ENCODE data around the gene MAGEC1. TPM values are rescaled to one million over a fixed set of nuclear protein-coding genes. Genes with fewer than 3 reads are reported as not detected.

The MAGEC1 gene
- total and polyA plus RNA-seq, 10 of the 15 experiments (the other 5 are each of a cell fraction or from before 2014, with no cell fraction given): 0.05 to 0.41 TPM; not detected in 8

DNA sequence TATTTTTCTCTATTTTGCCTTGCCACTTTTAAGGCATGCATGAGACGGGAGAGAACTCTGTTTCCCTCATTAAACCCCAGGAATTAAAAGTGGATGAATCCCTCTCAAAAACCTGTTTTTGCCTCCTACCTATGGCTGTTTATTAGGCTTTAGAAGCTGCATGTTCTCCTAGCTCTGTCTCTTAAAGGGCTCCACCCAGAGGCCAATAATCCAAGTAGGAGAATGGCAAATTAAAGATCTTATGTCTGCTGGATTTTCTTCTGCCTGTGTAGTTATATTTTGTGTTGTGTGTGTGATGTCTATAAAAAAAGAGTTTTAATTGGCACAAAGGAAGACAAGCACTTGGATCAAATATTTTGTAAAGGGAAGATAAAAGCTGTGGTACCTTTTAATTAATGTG, 32.4 kb downstream of the MAGEC1 start:
- Histone ChIP-seq H3K4me3 (no peak overlapping the region), H3K4me1 (ENCODE audit: control insufficient read depth, insufficient read depth, low read length) (no peaks in the 10 kb centered on the region), H2AFZ (ENCODE audit: control insufficient read depth, low read depth, low read length) (no peak overlapping the region), H3K9me3 (replicated peaks; ENCODE audit: control insufficient read depth, insufficient read depth, low read length) (no peaks in the 10 kb centered on the region), H3K9ac (ENCODE audit: control insufficient read depth, insufficient read depth, low read length) (no peak overlapping the region), H4K20me1 (ENCODE audit: control insufficient read depth, insufficient read depth) (no peaks in the 10 kb centered on the region), H3K27me3 (replicated peaks in 1 of 2; ENCODE audit: control insufficient read depth in 2 of 2, insufficient read depth in 2 of 2, low read length in 1 of 2) (no peaks in the 10 kb centered on the region), H3K79me2 (ENCODE audit: control insufficient read depth, insufficient read depth, low read length) (no peaks in the 10 kb centered on the region), H3K4me2 (ENCODE audit: control insufficient read depth, insufficient read depth) (no peak overlapping the region), H3K27ac (ENCODE audit: control insufficient read depth, insufficient read depth) (no peak overlapping the region), H3K36me3 (ENCODE audit: control insufficient read depth in 2 of 2, insufficient read depth in 2 of 2, low read length in 1 of 2) (no peaks in the 10 kb centered on the region)
- no TSS peak for BruUV-seq (replicated peaks)
- FAIRE-seq (no peak), DNase-seq (ENCODE audit: low read depth, low spot score) (no peak), ATAC-seq (no peak)
- RAD21 ChIA-PET (ENCODE audit: unreplicated experiment): no interaction called here
- POLR2A ChIA-PET: no interaction called here
- SMC1A ChIA-PET (ENCODE audit: uncharacterized antibody, unreplicated experiment): no interaction called here
- TF ChIP-seq CHD4 (IDR thresholded peaks at IDR 0.05): no peak
- no peak for TF ChIP-seq JUNB (IDR thresholded peaks at IDR 0.05)
- TF ChIP-seq E2F4 (IDR thresholded peaks at IDR 0.05; ENCODE audit: low read depth, low read length): no peak
- TF ChIP-seq KLF5 (IDR thresholded peaks at IDR 0.05; ENCODE audit: partially characterized antibody): no peak
- TF ChIP-seq ESRRA (IDR thresholded peaks at IDR 0.05; ENCODE audit: low read length): no peak
- no peak for TF ChIP-seq CBX3 (IDR thresholded peaks at IDR 0.05; ENCODE audit: borderline replicate concordance, low read depth)
- in situ Hi-C loops (cut with MboI): no loop called here
- intact Hi-C loops (cut with micrococcal nuclease; ENCODE audit: unreplicated experiment): no loop called here
- CTCF ChIA-PET: interaction anchor here (0.7 kb wide), 1 partner anchor 1169 kb away, joined by 3 read pairs; no protein-coding TSS in a partner anchor
- WGBS (ENCODE audit: insufficient coverage, insufficient replicate concordance, low lambda C conversion rate, missing lambda C conversion rate): 24% methylated on average over 1 of the region's 1 CpG

- no peak for FAIRE-seq
- CTCF ChIA-PET: no interaction called here
- no TSS peak for BruUV-seq (replicated peaks)
- no peak for TF ChIP-seq RFX5 (IDR thresholded peaks at IDR 0.05; ENCODE audit: low read depth, low read length)
- no peak for TF ChIP-seq SKIL (IDR thresholded peaks at IDR 0.05; ENCODE audit: low read depth, poor library complexity, severe bottlenecking)
- TF ChIP-seq NFYA (IDR thresholded peaks at IDR 0.05; ENCODE audit: borderline replicate concordance, low read depth, low read length): no peak
- no peak for TF ChIP-seq RUNX3 (IDR thresholded peaks at IDR 0.05; ENCODE audit: low read length)
- TF ChIP-seq, protein P1, sequence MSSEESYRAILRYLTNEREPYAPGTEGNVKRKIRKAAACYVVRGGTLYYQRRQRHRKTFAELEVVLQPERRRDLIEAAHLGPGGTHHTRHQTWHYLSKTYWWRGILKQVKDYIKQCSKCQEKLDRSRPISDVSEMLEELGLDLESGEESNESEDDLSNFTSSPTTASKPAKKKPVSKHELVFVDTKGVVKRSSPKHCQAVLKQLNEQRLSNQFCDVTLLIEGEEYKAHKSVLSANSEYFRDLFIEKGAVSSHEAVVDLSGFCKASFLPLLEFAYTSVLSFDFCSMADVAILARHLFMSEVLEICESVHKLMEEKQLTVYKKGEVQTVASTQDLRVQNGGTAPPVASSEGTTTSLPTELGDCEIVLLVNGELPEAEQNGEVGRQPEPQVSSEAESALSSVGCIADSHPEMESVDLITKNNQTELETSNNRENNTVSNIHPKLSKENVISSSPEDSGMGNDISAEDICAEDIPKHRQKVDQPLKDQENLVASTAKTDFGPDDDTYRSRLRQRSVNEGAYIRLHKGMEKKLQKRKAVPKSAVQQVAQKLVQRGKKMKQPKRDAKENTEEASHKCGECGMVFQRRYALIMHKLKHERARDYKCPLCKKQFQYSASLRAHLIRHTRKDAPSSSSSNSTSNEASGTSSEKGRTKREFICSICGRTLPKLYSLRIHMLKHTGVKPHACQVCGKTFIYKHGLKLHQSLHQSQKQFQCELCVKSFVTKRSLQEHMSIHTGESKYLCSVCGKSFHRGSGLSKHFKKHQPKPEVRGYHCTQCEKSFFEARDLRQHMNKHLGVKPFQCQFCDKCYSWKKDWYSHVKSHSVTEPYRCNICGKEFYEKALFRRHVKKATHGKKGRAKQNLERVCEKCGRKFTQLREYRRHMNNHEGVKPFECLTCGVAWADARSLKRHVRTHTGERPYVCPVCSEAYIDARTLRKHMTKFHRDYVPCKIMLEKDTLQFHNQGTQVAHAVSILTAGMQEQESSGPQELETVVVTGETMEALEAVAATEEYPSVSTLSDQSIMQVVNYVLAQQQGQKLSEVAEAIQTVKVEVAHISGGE (CRISPR knock-in tag; IDR thresholded peaks at IDR 0.05): no peak
Measured at GRCh38 chrX:141941234-141941633, 37.5 kb downstream of the MAGEC1 start.

More at GRCh38 chrX:141941234-141941633, 37.5 kb downstream of the MAGEC1 start:
- no peak for DNase-seq (ENCODE audit: low read depth, low spot score)
- intact Hi-C loops (cut with micrococcal nuclease; ENCODE audit: unreplicated experiment): no loop called here
- H3K4me3 ChIP-seq: no peak overlapping the region
- 28% methylated on average over 2 of the region's 2 CpGs for WGBS (ENCODE audit: insufficient coverage, insufficient replicate concordance, low lambda C conversion rate, missing lambda C conversion rate)
- H3K9ac ChIP-seq (ENCODE audit: control insufficient read depth, insufficient read depth, low read length): no peak overlapping the region
- SMC1A ChIA-PET (ENCODE audit: uncharacterized antibody, unreplicated experiment): no interaction called here
- H3K9me3 ChIP-seq (replicated peaks; ENCODE audit: control insufficient read depth, insufficient read depth, low read length): no peaks in the 10 kb centered on the region
- no peak overlapping the region for H2AFZ ChIP-seq (ENCODE audit: control insufficient read depth, low read depth, low read length)
- ATAC-seq: no peak
- no peaks in the 10 kb centered on the region for H4K20me1 ChIP-seq (ENCODE audit: control insufficient read depth, insufficient read depth)
- in situ Hi-C loops (cut with MboI): no loop called here
- H3K4me2 ChIP-seq (ENCODE audit: control insufficient read depth, insufficient read depth): no peak overlapping the region
- RAD21 ChIA-PET (ENCODE audit: unreplicated experiment): no interaction called here
- no peaks in the 10 kb centered on the region for H3K36me3 ChIP-seq (ENCODE audit: control insufficient read depth in 2 of 2, insufficient read depth in 2 of 2, low read length in 1 of 2)
- H3K79me2 ChIP-seq (ENCODE audit: control insufficient read depth, insufficient read depth, low read length): no peaks in the 10 kb centered on the region
- POLR2A ChIA-PET: no interaction called here
- no peaks in the 10 kb centered on the region for H3K4me1 ChIP-seq (ENCODE audit: control insufficient read depth, insufficient read depth, low read length)
- H3K27ac ChIP-seq (ENCODE audit: control insufficient read depth, insufficient read depth): no peak overlapping the region
- no peaks in the 10 kb centered on the region for H3K27me3 ChIP-seq (replicated peaks in 1 of 2; ENCODE audit: control insufficient read depth in 2 of 2, insufficient read depth in 2 of 2, low read length in 1 of 2)
